Measurements from ENCODE around the gene ANKMY2. TPM values are rescaled to one million over a fixed set of nuclear protein-coding genes. Genes with fewer than 3 reads are reported as not detected.

ANKMY2 gene
- total and polyA plus RNA-seq, 7 donors, result 11.9 to 21.1 (median 16.4) TPM

DNA sequence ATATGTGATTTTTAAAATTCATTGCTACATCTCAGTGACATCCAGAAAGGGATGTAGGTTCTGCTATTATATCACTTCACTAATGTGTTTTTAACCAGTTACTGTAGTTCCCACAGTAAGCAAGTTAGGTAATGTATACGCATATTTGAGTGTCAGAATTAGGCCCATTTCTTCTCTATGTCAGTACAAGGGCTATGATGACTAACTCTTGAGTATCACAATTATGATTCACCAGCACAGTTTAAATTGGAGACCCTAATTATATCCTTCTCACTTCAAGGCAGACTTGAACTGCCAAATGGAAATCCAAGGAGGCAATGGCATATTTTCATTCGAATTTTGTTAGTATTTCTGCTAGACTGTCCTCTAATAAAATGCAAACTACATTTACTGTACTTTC, 24.0 kb upstream of the ANKMY2 start:
- no peaks in the 10 kb centered on the region for H3K27me3 ChIP-seq
- DNase-seq, result no peak
- 93% methylated on average over 2 of the region's 2 CpGs for WGBS, 2 donors
- H3K36me3 ChIP-seq, result peaks cover 0 to 9% (median 0%) of the 10 kb centered on the region in 4 donors
- no peak overlapping the region for H3K4me3 ChIP-seq
- peaks cover 0 to 10% (median 0%) of the 10 kb centered on the region in 4 donors for H3K4me1 ChIP-seq
- H3K27ac ChIP-seq, result peak overlapping the region in 1 of 4 donors; percentile 73
- intact Hi-C loops (cut with DNase I), result no loop called here
- no peak for TF ChIP-seq POLR2AphosphoS5 (IDR thresholded peaks at IDR 0.05)
- TF ChIP-seq POLR2A (IDR thresholded peaks at IDR 0.05), result no peak
- TF ChIP-seq, protein P1, sequence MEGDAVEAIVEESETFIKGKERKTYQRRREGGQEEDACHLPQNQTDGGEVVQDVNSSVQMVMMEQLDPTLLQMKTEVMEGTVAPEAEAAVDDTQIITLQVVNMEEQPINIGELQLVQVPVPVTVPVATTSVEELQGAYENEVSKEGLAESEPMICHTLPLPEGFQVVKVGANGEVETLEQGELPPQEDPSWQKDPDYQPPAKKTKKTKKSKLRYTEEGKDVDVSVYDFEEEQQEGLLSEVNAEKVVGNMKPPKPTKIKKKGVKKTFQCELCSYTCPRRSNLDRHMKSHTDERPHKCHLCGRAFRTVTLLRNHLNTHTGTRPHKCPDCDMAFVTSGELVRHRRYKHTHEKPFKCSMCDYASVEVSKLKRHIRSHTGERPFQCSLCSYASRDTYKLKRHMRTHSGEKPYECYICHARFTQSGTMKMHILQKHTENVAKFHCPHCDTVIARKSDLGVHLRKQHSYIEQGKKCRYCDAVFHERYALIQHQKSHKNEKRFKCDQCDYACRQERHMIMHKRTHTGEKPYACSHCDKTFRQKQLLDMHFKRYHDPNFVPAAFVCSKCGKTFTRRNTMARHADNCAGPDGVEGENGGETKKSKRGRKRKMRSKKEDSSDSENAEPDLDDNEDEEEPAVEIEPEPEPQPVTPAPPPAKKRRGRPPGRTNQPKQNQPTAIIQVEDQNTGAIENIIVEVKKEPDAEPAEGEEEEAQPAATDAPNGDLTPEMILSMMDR (IDR thresholded peaks at IDR 0.05), result no peak
- no peaks in the 10 kb centered on the region for H3K9me3 ChIP-seq

DNA sequence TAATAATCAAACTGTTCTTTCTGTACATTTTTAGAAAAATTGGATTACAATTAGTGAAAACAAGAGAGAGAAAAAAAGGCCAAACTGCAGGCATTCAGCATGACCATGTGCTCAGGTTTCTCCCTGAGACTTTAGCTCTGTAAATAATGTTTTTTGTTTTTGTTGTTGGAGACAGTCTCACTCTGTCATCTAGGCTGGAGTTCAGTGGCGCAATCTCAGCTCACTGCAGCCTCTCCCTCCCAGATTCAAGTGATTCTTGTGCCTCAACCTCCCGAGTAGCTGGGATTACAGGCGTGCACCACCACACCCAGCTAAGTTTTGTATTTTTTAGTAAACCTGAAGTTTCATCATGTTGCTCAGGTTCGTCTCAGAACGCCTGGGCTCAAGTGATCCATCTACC, 23.4 kb upstream of the ANKMY2 start:
- peaks cover 0 to 5% (median 0%) of the 10 kb centered on the region in 4 donors for H3K36me3 ChIP-seq
- no peak overlapping the region for H3K4me3 ChIP-seq
- H3K27ac ChIP-seq, result peak overlapping the region in 1 of 4 donors; percentile 73
- intact Hi-C loops (cut with DNase I), result no loop called here
- no peaks in the 10 kb centered on the region for H3K27me3 ChIP-seq
- H3K4me1 ChIP-seq, result peaks cover 0 to 13% (median 0%) of the 10 kb centered on the region in 4 donors
- WGBS, 2 donors, result 94% methylated on average over 5 of the region's 5 CpGs
- H3K9me3 ChIP-seq, result no peaks in the 10 kb centered on the region
- TF ChIP-seq POLR2AphosphoS5 (IDR thresholded peaks at IDR 0.05), result no peak
- TF ChIP-seq POLR2A (IDR thresholded peaks at IDR 0.05), result no peak
- TF ChIP-seq EP300 (IDR thresholded peaks at IDR 0.05), result no peak
- TF ChIP-seq, protein P1 (IDR thresholded peaks at IDR 0.05), result no peak
- DNase-seq, result no peak

DNA sequence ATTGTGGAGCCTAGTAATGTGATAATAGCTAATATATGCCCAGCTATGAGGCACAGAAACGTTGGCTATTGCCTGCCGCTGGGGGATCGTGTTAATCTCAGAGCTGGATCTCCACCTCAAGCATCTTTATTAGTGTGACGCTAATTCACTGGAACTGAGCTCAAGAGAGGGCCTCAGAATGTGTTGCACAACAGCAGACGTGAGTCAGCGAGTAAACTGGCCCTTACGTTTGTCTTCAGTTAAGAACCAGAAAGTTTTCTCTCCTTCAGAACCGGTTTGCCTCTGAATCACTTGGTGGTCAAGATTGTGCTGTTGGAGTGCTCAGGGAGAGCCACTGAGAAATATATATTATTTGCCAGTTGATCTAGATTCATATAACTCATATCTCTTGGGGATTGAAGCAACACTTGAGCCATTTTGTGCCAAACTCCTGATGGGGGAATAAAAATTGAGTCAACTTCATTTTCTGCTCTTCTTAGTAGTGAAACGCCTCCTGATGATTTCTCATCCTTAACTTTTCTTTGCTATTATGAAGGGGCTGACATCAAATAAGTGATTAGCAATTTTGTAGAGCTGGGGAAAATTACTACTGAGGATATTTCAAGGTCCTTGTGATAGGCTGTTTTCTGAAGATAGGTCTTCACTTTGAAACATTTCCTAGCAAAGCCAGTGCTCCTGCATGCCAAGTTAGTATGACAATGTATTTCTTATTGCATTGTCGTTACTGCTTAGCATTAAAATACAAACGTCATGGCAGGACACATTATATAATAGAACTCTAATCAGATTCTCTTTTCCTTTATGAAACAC, 22.7 kb upstream of the ANKMY2 start:
- WGBS, 2 donors, result 70 to 75% methylated on average over 11 of the region's 11 CpGs
- no peak overlapping the region for H3K4me3 ChIP-seq
- no peaks in the 10 kb centered on the region for H3K9me3 ChIP-seq
- H3K36me3 ChIP-seq, result peaks cover 0 to 5% (median 0%) of the 10 kb centered on the region in 4 donors
- H3K4me1 ChIP-seq, result peaks cover 0 to 13% (median 0%) of the 10 kb centered on the region in 4 donors
- DNase-seq, result peak; percentile 86
- H3K27me3 ChIP-seq, result no peaks in the 10 kb centered on the region
- TF ChIP-seq POLR2AphosphoS5 (IDR thresholded peaks at IDR 0.05) (peak in 2 of 4 donors; percentile 16 to 21), EP300 (IDR thresholded peaks at IDR 0.05) (no peak), POLR2A (IDR thresholded peaks at IDR 0.05) (no peak)
- TF ChIP-seq, protein P1 (IDR thresholded peaks at IDR 0.05), result no peak
- H3K27ac ChIP-seq, result peak overlapping the region in 2 of 4 donors; percentile 40 to 73
- intact Hi-C loops (cut with DNase I), result no loop called here

DNA sequence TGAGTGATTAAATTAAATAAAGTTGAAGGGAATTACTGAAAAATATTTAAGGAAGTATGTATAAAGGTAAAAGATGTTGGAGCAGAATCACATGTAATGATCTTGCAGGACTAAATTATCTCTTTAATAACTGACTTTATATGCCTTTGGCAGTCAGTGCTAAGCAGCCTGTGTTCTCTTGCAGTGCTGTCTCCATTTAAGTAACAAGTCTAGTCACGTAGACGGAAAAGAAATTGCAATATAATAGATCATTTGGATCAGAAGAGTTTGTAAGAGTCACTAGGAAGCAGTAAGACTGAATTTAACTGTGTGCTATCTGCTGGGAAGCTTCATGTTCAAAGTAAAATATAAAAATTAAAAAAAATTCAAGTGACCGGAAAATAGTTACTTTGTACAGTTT, 21.8 kb upstream of the ANKMY2 start:
- H3K27me3 ChIP-seq, result no peaks in the 10 kb centered on the region
- no peak for TF ChIP-seq EP300 (IDR thresholded peaks at IDR 0.05)
- TF ChIP-seq, protein P1 (IDR thresholded peaks at IDR 0.05), result no peak
- no peak for TF ChIP-seq POLR2A (IDR thresholded peaks at IDR 0.05)
- no peak for TF ChIP-seq POLR2AphosphoS5 (IDR thresholded peaks at IDR 0.05)
- no peak for DNase-seq
- no peak overlapping the region for H3K4me3 ChIP-seq
- WGBS, 2 donors, result 94 to 96% methylated on average over 3 of the region's 3 CpGs
- H3K36me3 ChIP-seq, result peaks cover 0 to 5% (median 0%) of the 10 kb centered on the region in 4 donors
- no peaks in the 10 kb centered on the region for H3K9me3 ChIP-seq
- peak overlapping the region in 1 of 4 donors; percentile 73 for H3K27ac ChIP-seq
- intact Hi-C loops (cut with DNase I), result no loop called here
- peaks cover 0 to 17% (median 6%) of the 10 kb centered on the region in 4 donors for H3K4me1 ChIP-seq

Measured in sigmoid colon (tissue), 7 donors.